ENCODE data around the gene TFPI. TPM values are rescaled to one million over a fixed set of nuclear protein-coding genes. Genes with fewer than 3 reads are reported as not detected.
"Not testable (repeated sequence)": the region's sequence is repeated elsewhere in the genome, so short reads cannot be mapped to it uniquely, and the experiment has no call there.

TFPI gene
- total RNA-seq, 1 donor from 2014 or later: 17.5 TPM

- Mint-ChIP-seq H3K4me1 (ENCODE audit: low read depth) (peaks cover 4% of the 10 kb centered on the region), H3K9me3 (ENCODE audit: low read depth) (peaks cover 4% of the 10 kb centered on the region), H3K36me3 (ENCODE audit: insufficient read depth) (peaks cover 11% of the 10 kb centered on the region), H3K27me3 (no peaks in the 10 kb centered on the region), H3K4me3 (ENCODE audit: low read depth) (no peak overlapping the region), H3K27ac (peak overlapping the region; percentile 58)
- no peak for TF ChIP-seq CTCF (IDR thresholded peaks at IDR 0.05; ENCODE audit: unreplicated experiment)
- no peak for DNase-seq (ENCODE audit: low spot score, unreplicated experiment)
Observed at GRCh38 chr2:187525163-187525900, 28.9 kb downstream of the TFPI start.

GRCh38 chr2:187523325-187523724 is 30.9 kb downstream of the TFPI start:
- Mint-ChIP-seq H3K4me1 (ENCODE audit: low read depth) (peaks cover 4% of the 10 kb centered on the region), H3K4me3 (ENCODE audit: low read depth) (no peak overlapping the region), H3K36me3 (ENCODE audit: insufficient read depth) (peaks cover 25% of the 10 kb centered on the region), H3K27me3 (no peaks in the 10 kb centered on the region), H3K9me3 (ENCODE audit: low read depth) (peaks cover 13% of the 10 kb centered on the region), H3K27ac (no peak overlapping the region)
- no peak for DNase-seq (ENCODE audit: low spot score, unreplicated experiment)
- no peak for TF ChIP-seq CTCF (IDR thresholded peaks at IDR 0.05; ENCODE audit: unreplicated experiment)

- no peak for DNase-seq (ENCODE audit: low spot score, unreplicated experiment)
- Mint-ChIP-seq H3K27ac (no peak overlapping the region), H3K4me1 (ENCODE audit: low read depth) (no peaks in the 10 kb centered on the region), H3K9me3 (ENCODE audit: low read depth) (peaks cover 32% of the 10 kb centered on the region), H3K36me3 (ENCODE audit: insufficient read depth) (peaks cover 33% of the 10 kb centered on the region), H3K4me3 (ENCODE audit: low read depth) (no peak overlapping the region), H3K27me3 (no peaks in the 10 kb centered on the region)
- TF ChIP-seq CTCF (IDR thresholded peaks at IDR 0.05; ENCODE audit: unreplicated experiment): no peak
Observed at GRCh38 chr2:187520121-187520624, 34.1 kb downstream of the TFPI start.

- no peak overlapping the region for H3K27ac Mint-ChIP-seq
- no peak for DNase-seq (ENCODE audit: low spot score, unreplicated experiment)
Observed at GRCh38 chr2:187519419-187520120, 34.7 kb downstream of the TFPI start.

GRCh38 chr2:187517750-187518361 is 36.4 kb downstream of the TFPI start:
- not testable (repeated sequence) for H3K27me3 Mint-ChIP-seq; H3K27ac Mint-ChIP-seq; H3K4me1 Mint-ChIP-seq (ENCODE audit: low read depth); H3K4me3 Mint-ChIP-seq (ENCODE audit: low read depth); DNase-seq (ENCODE audit: low spot score, unreplicated experiment)
- peaks cover 33% of the 10 kb centered on the region for H3K36me3 Mint-ChIP-seq (ENCODE audit: insufficient read depth)
- peaks cover 32% of the 10 kb centered on the region for H3K9me3 Mint-ChIP-seq (ENCODE audit: low read depth)

More at GRCh38 chr2:187519419-187520120, 34.7 kb downstream of the TFPI start:
- Mint-ChIP-seq H3K27me3 (no peaks in the 10 kb centered on the region), H3K4me1 (ENCODE audit: low read depth) (no peaks in the 10 kb centered on the region), H3K4me3 (ENCODE audit: low read depth) (no peak overlapping the region), H3K9me3 (ENCODE audit: low read depth) (peaks cover 32% of the 10 kb centered on the region), H3K36me3 (ENCODE audit: insufficient read depth) (peaks cover 33% of the 10 kb centered on the region)
- no peak for TF ChIP-seq CTCF (IDR thresholded peaks at IDR 0.05; ENCODE audit: unreplicated experiment)

- not testable (repeated sequence) for DNase-seq (ENCODE audit: low spot score, unreplicated experiment); H3K27ac Mint-ChIP-seq; H3K4me1 Mint-ChIP-seq (ENCODE audit: low read depth); H3K4me3 Mint-ChIP-seq (ENCODE audit: low read depth); H3K27me3 Mint-ChIP-seq
- Mint-ChIP-seq H3K36me3 (ENCODE audit: insufficient read depth) (peaks cover 28% of the 10 kb centered on the region), H3K9me3 (ENCODE audit: low read depth) (peaks cover 29% of the 10 kb centered on the region)
Observed at GRCh38 chr2:187516630-187517510, 37.4 kb downstream of the TFPI start.

Data from progenitor cell of endocrine pancreas (in vitro differentiated cells).